B cell (primary cell): ENCODE results near the gene BIRC7.

ENCODE experiments used
- CTCF ChIP-seq: fragments of 200-600 bp; IDR thresholded peaks from one replicate; pipeline ENCODE4 v1.8.0; 2022; ENCODE audit warnings: antibody characterized with exemption, mild to moderate bottlenecking
- EZH2 ChIP-seq: IDR thresholded peaks from 2 replicates; pipeline ENCODE4 v1.6.1; 2012; ENCODE audit warnings: borderline replicate concordance, low read depth, mild to moderate bottlenecking, moderate library complexity, low read length; ENCODE audit not compliant: insufficient read depth, poor library complexity, severe bottlenecking

GRCh38 chr20:63270606-63271325 is 35.1 kb downstream of the BIRC7 start:
- TF ChIP-seq CTCF (no peak), EZH2 (no peak)
